HG03025 (cell line): ENCODE measurements around the gene ADH7.
A peak's percentile ranks its signal among the peaks of the same experiment; 100 is the strongest.

Experiments
- ATAC-seq: cut with Tn5 transposase; IDR thresholded peaks from one replicate; pipeline ENCODE4 v1.9.1; 2021; ENCODE audit warnings: mild to moderate bottlenecking, moderate library complexity; ENCODE audit not compliant: unreplicated experiment, low FRiP score

The ADH7 gene

GRCh38 chr4:99435154-99435553 lies at the start of gene ADH7:
TSS of gene ADH7 (minus strand) at chr4:99435342. CDS start at chr4:99435233, 109 bp downstream.
- no peak for ATAC-seq

GRCh38 chr4:99483636-99484035 lies 48.5 kb upstream of the ADH7 start:
- ATAC-seq, result no peak

GRCh38 chr4:99473131-99473530 lies 38.0 kb upstream of the ADH7 start:
- no peak for ATAC-seq

- ATAC-seq, result no peak
Measured at GRCh38 chr4:99471896-99472295, 36.8 kb upstream of the ADH7 start.

- ATAC-seq, result no peak
Measured at GRCh38 chr4:99471349-99471748, 36.2 kb upstream of the ADH7 start.

- ATAC-seq, result no peak
Measured at GRCh38 chr4:99468889-99469288, 33.7 kb upstream of the ADH7 start.

- no peak for ATAC-seq
Measured at GRCh38 chr4:99467887-99468286, 32.7 kb upstream of the ADH7 start.

- no peak for ATAC-seq
Measured at GRCh38 chr4:99463566-99463965, 28.4 kb upstream of the ADH7 start.

- peak; percentile 88 for ATAC-seq
Measured at GRCh38 chr4:99462875-99463464, 27.8 kb upstream of the ADH7 start.

GRCh38 chr4:99461623-99462401 lies 26.7 kb upstream of the ADH7 start:
- ATAC-seq, result no peak

GRCh38 chr4:99459546-99460042 lies 24.5 kb upstream of the ADH7 start:
- no peak for ATAC-seq

GRCh38 chr4:99458911-99459447 lies 23.8 kb upstream of the ADH7 start:
- no peak for ATAC-seq

- ATAC-seq, result no peak
Measured at GRCh38 chr4:99457676-99458075, 22.5 kb upstream of the ADH7 start.

GRCh38 chr4:99457270-99457669 lies 22.1 kb upstream of the ADH7 start:
- no peak for ATAC-seq

- ATAC-seq, result no peak
Measured at GRCh38 chr4:99447513-99447912, 12.4 kb upstream of the ADH7 start.

- ATAC-seq, result peak; percentile 75
Measured at GRCh38 chr4:99447079-99447478, 11.9 kb upstream of the ADH7 start.

GRCh38 chr4:99438405-99438780 lies 3.3 kb upstream of the ADH7 start:
- no peak for ATAC-seq

GRCh38 chr4:99437723-99438404 lies 2.7 kb upstream of the ADH7 start:
- ATAC-seq, result no peak

GRCh38 chr4:99436976-99437722 lies 2.0 kb upstream of the ADH7 start:
- ATAC-seq, result no peak

- ATAC-seq, result no peak
Measured at GRCh38 chr4:99436462-99436861, 1.3 kb upstream of the ADH7 start.

- no peak for ATAC-seq
Measured at GRCh38 chr4:99430106-99430505, 5.0 kb downstream of the ADH7 start.
